ENCODE data around the gene DYNC2LI1. TPM values are rescaled to one million over a fixed set of nuclear protein-coding genes. Genes with fewer than 3 reads are reported as not detected.

Gene DYNC2LI1
- total RNA-seq, 1 donor from 2014 or later = 30.1 TPM

- Mint-ChIP-seq H3K36me3 (ENCODE audit: insufficient read depth) (peaks cover 13% of the 10 kb centered on the region), H3K27ac (no peak overlapping the region), H3K4me3 (ENCODE audit: low read depth) (no peak overlapping the region), H3K27me3 (no peaks in the 10 kb centered on the region), H3K4me1 (ENCODE audit: low read depth) (no peaks in the 10 kb centered on the region), H3K9me3 (ENCODE audit: low read depth) (no peaks in the 10 kb centered on the region)
- no peak for DNase-seq (ENCODE audit: low spot score, unreplicated experiment)
- TF ChIP-seq, protein P1, sequence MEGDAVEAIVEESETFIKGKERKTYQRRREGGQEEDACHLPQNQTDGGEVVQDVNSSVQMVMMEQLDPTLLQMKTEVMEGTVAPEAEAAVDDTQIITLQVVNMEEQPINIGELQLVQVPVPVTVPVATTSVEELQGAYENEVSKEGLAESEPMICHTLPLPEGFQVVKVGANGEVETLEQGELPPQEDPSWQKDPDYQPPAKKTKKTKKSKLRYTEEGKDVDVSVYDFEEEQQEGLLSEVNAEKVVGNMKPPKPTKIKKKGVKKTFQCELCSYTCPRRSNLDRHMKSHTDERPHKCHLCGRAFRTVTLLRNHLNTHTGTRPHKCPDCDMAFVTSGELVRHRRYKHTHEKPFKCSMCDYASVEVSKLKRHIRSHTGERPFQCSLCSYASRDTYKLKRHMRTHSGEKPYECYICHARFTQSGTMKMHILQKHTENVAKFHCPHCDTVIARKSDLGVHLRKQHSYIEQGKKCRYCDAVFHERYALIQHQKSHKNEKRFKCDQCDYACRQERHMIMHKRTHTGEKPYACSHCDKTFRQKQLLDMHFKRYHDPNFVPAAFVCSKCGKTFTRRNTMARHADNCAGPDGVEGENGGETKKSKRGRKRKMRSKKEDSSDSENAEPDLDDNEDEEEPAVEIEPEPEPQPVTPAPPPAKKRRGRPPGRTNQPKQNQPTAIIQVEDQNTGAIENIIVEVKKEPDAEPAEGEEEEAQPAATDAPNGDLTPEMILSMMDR (IDR thresholded peaks at IDR 0.05; ENCODE audit: unreplicated experiment) = no peak
Measured at GRCh38 chr2:43790147-43790546, 16.3 kb downstream of the DYNC2LI1 start.

GRCh38 chr2:43791035-43791765 is 17.4 kb downstream of the DYNC2LI1 start:
- H3K4me1 Mint-ChIP-seq (ENCODE audit: low read depth) = no peaks in the 10 kb centered on the region
- H3K36me3 Mint-ChIP-seq (ENCODE audit: insufficient read depth) = peaks cover 15% of the 10 kb centered on the region
- TF ChIP-seq, protein P1 (IDR thresholded peaks at IDR 0.05; ENCODE audit: unreplicated experiment) = no peak
- no peak for DNase-seq (ENCODE audit: low spot score, unreplicated experiment)
- H3K27me3 Mint-ChIP-seq = no peaks in the 10 kb centered on the region
- H3K4me3 Mint-ChIP-seq (ENCODE audit: low read depth) = no peak overlapping the region
- peak overlapping the region; percentile 69 for H3K27ac Mint-ChIP-seq
- H3K9me3 Mint-ChIP-seq (ENCODE audit: low read depth) = no peaks in the 10 kb centered on the region

- Mint-ChIP-seq H3K27ac (no peak overlapping the region), H3K9me3 (ENCODE audit: low read depth) (no peaks in the 10 kb centered on the region), H3K27me3 (no peaks in the 10 kb centered on the region), H3K36me3 (ENCODE audit: insufficient read depth) (peaks cover 15% of the 10 kb centered on the region), H3K4me3 (ENCODE audit: low read depth) (no peak overlapping the region), H3K4me1 (ENCODE audit: low read depth) (peaks cover 1% of the 10 kb centered on the region)
- TF ChIP-seq, protein P1 (IDR thresholded peaks at IDR 0.05; ENCODE audit: unreplicated experiment) = no peak
- DNase-seq (ENCODE audit: low spot score, unreplicated experiment) = no peak
Measured at GRCh38 chr2:43792653-43793052, 18.8 kb downstream of the DYNC2LI1 start.

GRCh38 chr2:43794956-43795355 is 21.1 kb downstream of the DYNC2LI1 start:
- Mint-ChIP-seq H3K4me3 (ENCODE audit: low read depth) (no peak overlapping the region), H3K4me1 (ENCODE audit: low read depth) (peaks cover 4% of the 10 kb centered on the region)
- DNase-seq (ENCODE audit: low spot score, unreplicated experiment) = no peak

GRCh38 chr2:43796206-43796605 is 22.4 kb downstream of the DYNC2LI1 start:
- H3K36me3 Mint-ChIP-seq (ENCODE audit: insufficient read depth) = peaks cover 7% of the 10 kb centered on the region

More at GRCh38 chr2:43794956-43795355, 21.1 kb downstream of the DYNC2LI1 start:
- no peaks in the 10 kb centered on the region for H3K9me3 Mint-ChIP-seq (ENCODE audit: low read depth)
- H3K27me3 Mint-ChIP-seq = no peaks in the 10 kb centered on the region
- TF ChIP-seq, protein P1 (IDR thresholded peaks at IDR 0.05; ENCODE audit: unreplicated experiment) = no peak
- H3K36me3 Mint-ChIP-seq (ENCODE audit: insufficient read depth) = peaks cover 12% of the 10 kb centered on the region
- H3K27ac Mint-ChIP-seq = no peak overlapping the region

More at GRCh38 chr2:43796206-43796605, 22.4 kb downstream of the DYNC2LI1 start:
- H3K27ac Mint-ChIP-seq = no peak overlapping the region
- no peak overlapping the region for H3K4me3 Mint-ChIP-seq (ENCODE audit: low read depth)
- no peak for DNase-seq (ENCODE audit: low spot score, unreplicated experiment)
- H3K27me3 Mint-ChIP-seq = no peaks in the 10 kb centered on the region
- no peaks in the 10 kb centered on the region for H3K9me3 Mint-ChIP-seq (ENCODE audit: low read depth)
- TF ChIP-seq, protein P1 (IDR thresholded peaks at IDR 0.05; ENCODE audit: unreplicated experiment) = no peak
- peaks cover 12% of the 10 kb centered on the region for H3K4me1 Mint-ChIP-seq (ENCODE audit: low read depth)
